Measurements from ENCODE around the gene GDF9.
A peak's percentile ranks its signal among the peaks of the same experiment; 100 is the strongest.

The GDF9 gene

GRCh38 chr5:132839426-132840301 lies 26.6 kb downstream of the GDF9 start:
- DNase-seq (ENCODE audit: low read depth in 2 of 2, low spot score in 1 of 2): no peak

GRCh38 chr5:132838516-132839282 lies 27.6 kb downstream of the GDF9 start:
- DNase-seq (ENCODE audit: low read depth in 2 of 2, low spot score in 1 of 2): no peak

- no peak for DNase-seq (ENCODE audit: low read depth in 2 of 2, low spot score in 1 of 2)
These were observed 28.4 kb downstream of the GDF9 start for GRCh38 chr5:132837868-132838267.

- no peak for DNase-seq (ENCODE audit: low read depth in 2 of 2, low spot score in 1 of 2)
These were observed 29.4 kb downstream of the GDF9 start for GRCh38 chr5:132836852-132837251.

- no peak for DNase-seq (ENCODE audit: low read depth in 2 of 2, low spot score in 1 of 2)
These were observed 32.2 kb downstream of the GDF9 start for GRCh38 chr5:132834057-132834456.

- DNase-seq (ENCODE audit: low read depth in 2 of 2, low spot score in 1 of 2): no peak
These were observed 33.7 kb downstream of the GDF9 start for GRCh38 chr5:132832612-132833011.

GRCh38 chr5:132831095-132831860 lies 35.0 kb downstream of the GDF9 start:
- DNase-seq (ENCODE audit: low read depth in 2 of 2, low spot score in 1 of 2): no peak

GRCh38 chr5:132830436-132831094 lies 35.7 kb downstream of the GDF9 start, which contains the start of gene SHROOM1:
SHROOM1 (minus strand) TSS chr5:132830647; CDS start chr5:132826140, 4,507 bp downstream.
- DNase-seq (ENCODE audit: low read depth in 2 of 2, low spot score in 1 of 2): no peak

- peak; percentile 33 to 44 for DNase-seq (ENCODE audit: low read depth in 2 of 2, low spot score in 1 of 2)
These were observed 36.4 kb downstream of the GDF9 start for GRCh38 chr5:132829742-132830435.

- no peak for DNase-seq (ENCODE audit: low read depth in 2 of 2, low spot score in 1 of 2)
These were observed 37.3 kb downstream of the GDF9 start for GRCh38 chr5:132828846-132829494.

- DNase-seq (ENCODE audit: low read depth in 2 of 2, low spot score in 1 of 2): no peak
These were observed 38.2 kb downstream of the GDF9 start for GRCh38 chr5:132827943-132828673.

- no peak for DNase-seq (ENCODE audit: low read depth in 2 of 2, low spot score in 1 of 2)
These were observed 39.7 kb downstream of the GDF9 start for GRCh38 chr5:132826424-132827082.

GRCh38 chr5:132825834-132826391 lies 40.4 kb downstream of the GDF9 start:
- DNase-seq (ENCODE audit: low read depth in 2 of 2, low spot score in 1 of 2): no peak

GRCh38 chr5:132825033-132825833 lies 41.0 kb downstream of the GDF9 start:
- DNase-seq (ENCODE audit: low read depth in 2 of 2, low spot score in 1 of 2): no peak

GRCh38 chr5:132824426-132824825 lies 41.8 kb downstream of the GDF9 start:
- no peak for DNase-seq (ENCODE audit: low read depth in 2 of 2, low spot score in 1 of 2)

- no peak for DNase-seq (ENCODE audit: low read depth in 2 of 2, low spot score in 1 of 2)
These were observed 42.7 kb downstream of the GDF9 start for GRCh38 chr5:132823481-132824050.
